ENCODE data around the gene TMEM116.
"Not testable (repeated sequence)": the region's sequence is repeated elsewhere in the genome, so short reads cannot be mapped to it uniquely, and the experiment has no call there.

The TMEM116 gene

DNA sequence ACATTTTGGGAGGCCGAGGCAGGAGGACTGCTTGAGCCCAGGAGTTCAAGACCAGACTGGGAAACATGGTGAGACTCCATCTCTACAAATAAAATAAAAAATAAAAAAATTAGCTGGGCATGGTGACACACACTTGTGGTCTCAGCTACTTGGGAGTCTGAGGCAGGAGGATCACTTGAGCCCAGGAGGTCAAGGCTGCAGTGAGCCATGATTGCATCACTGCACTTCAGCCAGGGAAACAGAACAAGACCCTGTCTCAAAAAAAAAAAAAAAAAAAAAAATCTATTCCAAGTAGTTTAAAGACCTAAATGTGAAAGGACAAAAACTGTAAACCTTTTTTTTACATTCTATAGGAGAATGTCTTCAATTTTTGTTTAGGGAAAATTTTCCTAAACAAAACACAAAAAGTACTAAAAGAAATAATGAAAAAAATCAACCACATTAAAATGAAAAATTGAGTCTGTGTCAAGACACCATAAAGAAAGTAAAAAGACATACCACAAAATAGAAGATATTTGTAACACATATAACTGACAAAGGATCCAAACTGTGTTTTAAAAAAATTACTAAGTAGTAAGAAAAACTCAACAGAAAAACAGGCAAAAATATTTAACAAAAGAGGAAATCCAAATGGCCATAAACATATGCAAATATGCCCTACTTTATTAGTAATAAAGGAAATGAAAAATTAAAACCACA, 17.0 kb downstream of the TMEM116 start:
- WGBS, 2 experiments: 75 to 92% methylated on average over 1 of the region's 1 CpG
- no peak overlapping the region for H3K27ac ChIP-seq (ENCODE audit: insufficient read depth, low read depth, low read length, poor library complexity, severe bottlenecking)

DNA sequence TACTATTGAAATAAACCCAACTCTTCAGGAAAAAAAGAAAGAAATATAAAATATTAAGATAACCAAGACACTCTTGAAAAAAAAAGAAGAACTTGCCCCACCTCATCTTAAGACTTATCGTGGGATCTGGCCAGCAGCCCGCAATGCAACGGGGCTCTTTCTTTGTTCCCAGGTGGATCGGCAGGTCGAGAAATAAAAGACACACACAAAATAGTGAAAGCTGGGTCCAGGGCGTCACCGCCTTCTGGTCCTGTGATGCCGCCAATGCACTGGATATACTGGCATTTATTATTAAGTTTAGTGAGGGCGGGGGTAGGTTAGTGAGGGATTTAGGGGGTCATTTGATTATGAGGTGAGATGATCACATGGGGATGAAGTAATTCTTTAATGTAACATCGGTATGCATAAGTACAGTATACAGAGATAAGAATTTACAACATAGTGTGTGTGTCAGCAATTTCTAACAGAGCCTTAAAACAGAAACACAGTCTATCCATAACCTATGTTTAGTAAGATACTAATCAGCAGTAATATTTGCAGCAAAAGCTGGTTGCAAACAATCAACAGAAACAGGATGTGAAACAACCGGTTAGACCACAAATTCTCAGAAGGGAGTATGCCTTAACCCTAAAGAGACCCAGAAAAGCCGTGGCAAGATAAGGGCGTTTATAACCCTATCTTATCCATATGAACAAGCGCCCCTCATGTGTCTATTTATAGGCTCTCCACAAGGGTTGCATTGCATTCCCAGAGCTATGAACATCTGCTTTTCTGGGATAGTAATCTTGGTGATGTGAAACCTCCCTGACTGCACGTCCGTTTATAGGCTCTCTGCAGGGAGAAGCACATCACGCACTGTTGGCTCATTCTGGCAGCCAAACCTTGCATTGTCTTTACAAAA, 18.5 kb downstream of the TMEM116 start:
- H3K36me3 ChIP-seq (ENCODE audit: control insufficient read depth, insufficient read depth, low read length); H3K4me1 ChIP-seq (ENCODE audit: control insufficient read depth, insufficient read depth, low read length); H3K27me3 ChIP-seq (ENCODE audit: control insufficient read depth, insufficient read depth, low read length, poor library complexity, severe bottlenecking); H3K9me3 ChIP-seq (ENCODE audit: control insufficient read depth, low read length); H3K27ac ChIP-seq (ENCODE audit: insufficient read depth, low read depth, low read length, poor library complexity, severe bottlenecking); H3K4me3 ChIP-seq (ENCODE audit: insufficient read depth, low read depth, low read length): not testable (repeated sequence)
- 93 to 95% methylated on average over 16 to 17 of the region's 17 CpGs for WGBS, 2 experiments

More for the DNA sequence above, 17.0 kb downstream of the TMEM116 start:
- H3K4me1 ChIP-seq (ENCODE audit: control insufficient read depth, insufficient read depth, low read length): no peaks in the 10 kb centered on the region
- no peaks in the 10 kb centered on the region for H3K9me3 ChIP-seq (ENCODE audit: control insufficient read depth, low read length)
- no peak overlapping the region for H3K4me3 ChIP-seq (ENCODE audit: insufficient read depth, low read depth, low read length)
- no peaks in the 10 kb centered on the region for H3K36me3 ChIP-seq (ENCODE audit: control insufficient read depth, insufficient read depth, low read length)
- no peaks in the 10 kb centered on the region for H3K27me3 ChIP-seq (ENCODE audit: control insufficient read depth, insufficient read depth, low read length, poor library complexity, severe bottlenecking)

GRCh38 chr12:111993292-111994150, 19.4 kb downstream of the TMEM116 start:
- WGBS, 2 experiments: 96 to 97% methylated on average over 2 of the region's 2 CpGs
- H3K4me3 ChIP-seq (ENCODE audit: insufficient read depth, low read depth, low read length): no peak overlapping the region
- no peaks in the 10 kb centered on the region for H3K9me3 ChIP-seq (ENCODE audit: control insufficient read depth, low read length)
- no peak overlapping the region for H3K27ac ChIP-seq (ENCODE audit: insufficient read depth, low read depth, low read length, poor library complexity, severe bottlenecking)
- no peaks in the 10 kb centered on the region for H3K4me1 ChIP-seq (ENCODE audit: control insufficient read depth, insufficient read depth, low read length)
- no peaks in the 10 kb centered on the region for H3K36me3 ChIP-seq (ENCODE audit: control insufficient read depth, insufficient read depth, low read length)
- H3K27me3 ChIP-seq (ENCODE audit: control insufficient read depth, insufficient read depth, low read length, poor library complexity, severe bottlenecking): no peaks in the 10 kb centered on the region

GRCh38 chr12:111992464-111992863, 20.5 kb downstream of the TMEM116 start:
- H3K9me3 ChIP-seq (ENCODE audit: control insufficient read depth, low read length): no peaks in the 10 kb centered on the region
- no peaks in the 10 kb centered on the region for H3K27me3 ChIP-seq (ENCODE audit: control insufficient read depth, insufficient read depth, low read length, poor library complexity, severe bottlenecking)
- H3K36me3 ChIP-seq (ENCODE audit: control insufficient read depth, insufficient read depth, low read length): no peaks in the 10 kb centered on the region
- 82 to 88% methylated on average over 5 to 6 of the region's 6 CpGs for WGBS, 2 experiments
- H3K4me1 ChIP-seq (ENCODE audit: control insufficient read depth, insufficient read depth, low read length): no peaks in the 10 kb centered on the region
- no peak overlapping the region for H3K27ac ChIP-seq (ENCODE audit: insufficient read depth, low read depth, low read length, poor library complexity, severe bottlenecking)
- no peak overlapping the region for H3K4me3 ChIP-seq (ENCODE audit: insufficient read depth, low read depth, low read length)

DNA sequence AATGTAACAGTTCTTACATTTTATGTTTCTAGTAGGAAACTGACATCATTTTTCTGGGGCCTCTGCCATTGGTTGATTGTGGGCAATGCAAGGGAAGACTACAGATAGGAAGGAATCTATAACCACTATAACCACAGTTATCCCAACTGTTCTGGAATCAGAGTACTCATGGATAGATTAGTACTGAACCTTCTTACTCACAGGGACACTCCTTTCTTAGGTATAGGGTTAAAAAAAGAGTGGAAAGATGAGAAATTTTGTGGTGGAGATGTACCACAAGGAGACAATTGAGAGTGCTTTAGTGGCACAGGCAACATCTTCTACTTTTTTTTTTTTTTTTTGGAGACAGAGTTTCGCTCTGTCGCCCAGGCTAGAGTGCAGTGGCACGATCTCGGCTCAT, 21.0 kb downstream of the TMEM116 start:
- Histone ChIP-seq H3K27me3 (ENCODE audit: control insufficient read depth, insufficient read depth, low read length, poor library complexity, severe bottlenecking) (no peaks in the 10 kb centered on the region), H3K36me3 (ENCODE audit: control insufficient read depth, insufficient read depth, low read length) (no peaks in the 10 kb centered on the region), H3K4me1 (ENCODE audit: control insufficient read depth, insufficient read depth, low read length) (no peaks in the 10 kb centered on the region), H3K27ac (ENCODE audit: insufficient read depth, low read depth, low read length, poor library complexity, severe bottlenecking) (no peak overlapping the region), H3K4me3 (ENCODE audit: insufficient read depth, low read depth, low read length) (no peak overlapping the region), H3K9me3 (ENCODE audit: control insufficient read depth, low read length) (no peaks in the 10 kb centered on the region)
- 84 to 94% methylated on average over 4 of the region's 4 CpGs for WGBS, 2 experiments

DNA sequence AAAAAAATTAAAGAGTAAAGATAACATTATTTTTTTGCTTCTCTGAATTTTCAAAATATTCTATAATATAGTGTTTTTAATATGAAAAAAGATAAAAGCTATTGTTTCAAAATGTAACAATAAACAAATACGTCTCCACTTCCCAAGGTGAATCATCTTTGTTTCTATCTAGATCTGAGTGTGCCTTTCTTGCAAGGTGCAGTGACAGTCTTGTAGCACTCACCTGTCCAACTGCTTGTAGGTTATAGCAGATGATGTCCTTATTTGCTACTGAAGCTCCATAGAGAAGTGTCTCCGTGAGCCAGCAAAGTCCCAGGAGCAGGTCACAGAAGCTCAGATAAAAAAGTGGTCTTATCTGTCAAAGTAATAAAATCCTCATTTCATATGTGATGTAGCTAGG, 21.4 kb downstream of the TMEM116 start:
- Histone ChIP-seq H3K9me3 (ENCODE audit: control insufficient read depth, low read length) (no peaks in the 10 kb centered on the region), H3K4me3 (ENCODE audit: insufficient read depth, low read depth, low read length) (no peak overlapping the region), H3K4me1 (ENCODE audit: control insufficient read depth, insufficient read depth, low read length) (no peaks in the 10 kb centered on the region), H3K36me3 (ENCODE audit: control insufficient read depth, insufficient read depth, low read length) (no peaks in the 10 kb centered on the region), H3K27me3 (ENCODE audit: control insufficient read depth, insufficient read depth, low read length, poor library complexity, severe bottlenecking) (no peaks in the 10 kb centered on the region), H3K27ac (ENCODE audit: insufficient read depth, low read depth, low read length, poor library complexity, severe bottlenecking) (no peak overlapping the region)
- 93 to 97% methylated on average over 1 to 2 of the region's 2 CpGs for WGBS, 2 experiments

DNA sequence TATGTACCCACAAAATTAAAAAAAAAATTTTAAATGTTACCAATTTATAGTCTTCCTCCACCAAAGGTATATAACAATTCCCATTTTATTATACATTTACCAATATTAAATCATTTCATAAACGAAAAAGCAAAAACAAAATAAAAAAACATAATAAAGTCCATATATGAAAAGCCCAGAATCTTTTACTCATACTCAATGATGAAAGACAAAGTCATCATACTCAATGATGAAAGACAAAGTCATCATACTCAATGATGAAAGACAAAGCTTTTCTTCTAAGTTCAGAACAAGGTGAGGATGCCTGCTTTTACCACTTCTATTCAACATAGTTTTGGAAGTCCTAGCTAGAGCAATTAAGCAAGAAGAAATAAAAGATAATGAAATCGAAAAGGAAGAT, 28.1 kb downstream of the TMEM116 start:
- no peak overlapping the region for H3K27ac ChIP-seq (ENCODE audit: insufficient read depth, low read depth, low read length, poor library complexity, severe bottlenecking)
- no peak overlapping the region for H3K4me3 ChIP-seq (ENCODE audit: insufficient read depth, low read depth, low read length)
- H3K9me3 ChIP-seq (ENCODE audit: control insufficient read depth, low read length): no peaks in the 10 kb centered on the region
- no peaks in the 10 kb centered on the region for H3K27me3 ChIP-seq (ENCODE audit: control insufficient read depth, insufficient read depth, low read length, poor library complexity, severe bottlenecking)
- no peaks in the 10 kb centered on the region for H3K4me1 ChIP-seq (ENCODE audit: control insufficient read depth, insufficient read depth, low read length)
- H3K36me3 ChIP-seq (ENCODE audit: control insufficient read depth, insufficient read depth, low read length): no peaks in the 10 kb centered on the region
- 92 to 100% methylated on average over 1 of the region's 2 CpGs for WGBS, 2 experiments

DNA sequence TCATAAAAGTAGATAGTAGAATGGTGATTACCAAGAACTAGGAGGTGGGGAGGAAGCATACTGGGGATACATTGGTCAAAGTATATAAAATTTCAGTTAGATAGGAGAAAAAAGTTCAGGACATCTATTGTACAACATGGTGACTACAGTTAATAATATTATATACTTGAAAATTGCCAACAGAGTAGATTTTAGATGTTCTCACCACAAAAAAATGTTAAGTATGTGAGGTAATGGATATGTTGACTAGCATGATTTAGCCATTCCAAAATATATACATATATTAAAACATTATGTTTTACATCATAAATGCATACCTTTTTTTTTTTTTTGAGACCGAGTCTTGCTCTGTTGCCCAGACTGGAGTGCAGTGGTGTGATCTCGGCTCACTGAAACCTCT, 31.0 kb downstream of the TMEM116 start:
- Histone ChIP-seq H3K27me3 (ENCODE audit: control insufficient read depth, insufficient read depth, low read length, poor library complexity, severe bottlenecking) (no peaks in the 10 kb centered on the region), H3K9me3 (ENCODE audit: control insufficient read depth, low read length) (no peaks in the 10 kb centered on the region), H3K36me3 (ENCODE audit: control insufficient read depth, insufficient read depth, low read length) (no peaks in the 10 kb centered on the region), H3K27ac (ENCODE audit: insufficient read depth, low read depth, low read length, poor library complexity, severe bottlenecking) (no peak overlapping the region), H3K4me1 (ENCODE audit: control insufficient read depth, insufficient read depth, low read length) (no peaks in the 10 kb centered on the region), H3K4me3 (ENCODE audit: insufficient read depth, low read depth, low read length) (no peak overlapping the region)
- WGBS, 2 experiments: 93 to 97% methylated on average over 2 of the region's 2 CpGs

- Histone ChIP-seq H3K27me3 (ENCODE audit: control insufficient read depth, insufficient read depth, low read length, poor library complexity, severe bottlenecking) (no peaks in the 10 kb centered on the region), H3K36me3 (ENCODE audit: control insufficient read depth, insufficient read depth, low read length) (no peaks in the 10 kb centered on the region), H3K9me3 (ENCODE audit: control insufficient read depth, low read length) (no peaks in the 10 kb centered on the region), H3K27ac (ENCODE audit: insufficient read depth, low read depth, low read length, poor library complexity, severe bottlenecking) (no peak overlapping the region), H3K4me1 (ENCODE audit: control insufficient read depth, insufficient read depth, low read length) (no peaks in the 10 kb centered on the region), H3K4me3 (ENCODE audit: insufficient read depth, low read depth, low read length) (no peak overlapping the region)
- 92% methylated on average over 4 to 5 of the region's 5 CpGs for WGBS, 2 experiments
Observed at GRCh38 chr12:111980598-111980997, 32.4 kb downstream of the TMEM116 start.

- Histone ChIP-seq H3K27me3 (ENCODE audit: control insufficient read depth, insufficient read depth, low read length, poor library complexity, severe bottlenecking) (no peaks in the 10 kb centered on the region), H3K4me1 (ENCODE audit: control insufficient read depth, insufficient read depth, low read length) (no peaks in the 10 kb centered on the region), H3K36me3 (ENCODE audit: control insufficient read depth, insufficient read depth, low read length) (no peaks in the 10 kb centered on the region), H3K4me3 (ENCODE audit: insufficient read depth, low read depth, low read length) (no peak overlapping the region), H3K27ac (ENCODE audit: insufficient read depth, low read depth, low read length, poor library complexity, severe bottlenecking) (no peak overlapping the region), H3K9me3 (ENCODE audit: control insufficient read depth, low read length) (no peaks in the 10 kb centered on the region)
Observed at GRCh38 chr12:111978545-111978944, 34.4 kb downstream of the TMEM116 start.
